ENCODE results near the gene PLP2. TPM values are rescaled to one million over a fixed set of nuclear protein-coding genes. Genes with fewer than 3 reads are reported as not detected.

Gene PLP2
- total and polyA plus RNA-seq, 2 of the 13 experiments (the other 11 are each of a cell fraction or from before 2014, with no cell fraction given): 0.40 to 3.6 TPM

DNA sequence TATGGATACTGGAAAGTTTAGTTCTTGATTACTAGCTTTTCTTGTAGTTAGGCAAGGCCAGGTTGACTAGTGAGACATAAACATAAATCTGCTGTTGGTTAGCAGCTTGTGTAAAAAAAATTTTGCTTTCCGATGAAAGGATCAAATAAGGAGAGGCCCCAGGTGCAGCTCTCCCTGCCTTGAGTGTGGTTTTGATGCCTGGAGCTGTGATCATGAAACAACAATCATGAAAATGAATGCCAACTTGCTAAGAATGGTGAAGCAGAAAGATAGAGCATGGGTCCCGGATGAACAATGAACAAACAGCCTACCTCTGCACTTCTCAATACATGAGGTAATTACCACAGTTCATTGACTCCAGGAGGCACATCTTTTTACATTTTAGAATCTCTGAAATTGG lies 42.7 kb downstream of the PLP2 start:
- Histone ChIP-seq H3K4me3 (replicated peaks in 1 of 3; ENCODE audit: insufficient read depth in 1 of 3, low read depth in 2 of 3, low read length in 3 of 3) (no peak overlapping the region), H3K27ac (ENCODE audit: extremely low read length, insufficient read depth, low read length) (no peak overlapping the region), H3K4me2 (ENCODE audit: low read depth, low read length) (no peak overlapping the region), H3K4me1 (ENCODE audit: insufficient read depth, low read length) (no peaks in the 10 kb centered on the region), H4K20me1 (ENCODE audit: insufficient read depth, low read length) (no peaks in the 10 kb centered on the region), H3K9ac (ENCODE audit: insufficient read depth, low read depth, low read length) (no peak overlapping the region), H2AFZ (ENCODE audit: low read length) (no peak overlapping the region), H3K79me2 (ENCODE audit: insufficient read depth, low read length) (no peaks in the 10 kb centered on the region), H3K9me3 (ENCODE audit: low read length) (no peaks in the 10 kb centered on the region), H3K36me3 (replicated peaks in 1 of 2; ENCODE audit: control insufficient read depth in 1 of 2, insufficient read depth in 2 of 2, low read length in 2 of 2) (no peaks in the 10 kb centered on the region), H3K27me3 (ENCODE audit: control insufficient read depth in 1 of 2, insufficient read depth in 2 of 2, low read length in 2 of 2) (no peaks in the 10 kb centered on the region)
- ChIA-PET POLR2A (no interaction called here), CTCF (ENCODE audit: low intra/inter-chr PET ratio, low total read pairs) (no interaction called here)
- DNase-seq (ENCODE audit: low spot score) (no peak), FAIRE-seq (no peak), ATAC-seq (no peak)
- no TSS peak for BruUV-seq (replicated peaks)
- 0% methylated on average over 2 of the region's 2 CpGs for WGBS (ENCODE audit: low lambda C conversion rate)
- in situ Hi-C loops (cut with HindIII; ENCODE audit: extremely low pct_ligation_motif_present, low pct_unique_long_range_greater_than_20kb): no loop called here
- intact Hi-C loops (cut with micrococcal nuclease; ENCODE audit: unreplicated experiment): no loop called here
- no peak for TF ChIP-seq SP5 (CRISPR knock-in tag; IDR thresholded peaks at IDR 0.05; ENCODE audit: borderline replicate concordance, low read depth)
- TF ChIP-seq, protein P1, sequence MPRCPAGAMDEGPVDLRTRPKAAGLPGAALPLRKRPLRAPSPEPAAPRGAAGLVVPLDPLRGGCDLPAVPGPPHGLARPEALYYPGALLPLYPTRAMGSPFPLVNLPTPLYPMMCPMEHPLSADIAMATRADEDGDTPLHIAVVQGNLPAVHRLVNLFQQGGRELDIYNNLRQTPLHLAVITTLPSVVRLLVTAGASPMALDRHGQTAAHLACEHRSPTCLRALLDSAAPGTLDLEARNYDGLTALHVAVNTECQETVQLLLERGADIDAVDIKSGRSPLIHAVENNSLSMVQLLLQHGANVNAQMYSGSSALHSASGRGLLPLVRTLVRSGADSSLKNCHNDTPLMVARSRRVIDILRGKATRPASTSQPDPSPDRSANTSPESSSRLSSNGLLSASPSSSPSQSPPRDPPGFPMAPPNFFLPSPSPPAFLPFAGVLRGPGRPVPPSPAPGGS (CRISPR knock-in tag; IDR thresholded peaks at IDR 0.05): no peak
- TF ChIP-seq MXI1 (IDR thresholded peaks at IDR 0.05; ENCODE audit: borderline replicate concordance, low read depth, low read length): no peak
- TF ChIP-seq NFYB (CRISPR knock-in tag; IDR thresholded peaks at IDR 0.05): no peak
- no peak for TF ChIP-seq ZNF772 (CRISPR knock-in tag; IDR thresholded peaks at IDR 0.05)
- TF ChIP-seq, protein P2, sequence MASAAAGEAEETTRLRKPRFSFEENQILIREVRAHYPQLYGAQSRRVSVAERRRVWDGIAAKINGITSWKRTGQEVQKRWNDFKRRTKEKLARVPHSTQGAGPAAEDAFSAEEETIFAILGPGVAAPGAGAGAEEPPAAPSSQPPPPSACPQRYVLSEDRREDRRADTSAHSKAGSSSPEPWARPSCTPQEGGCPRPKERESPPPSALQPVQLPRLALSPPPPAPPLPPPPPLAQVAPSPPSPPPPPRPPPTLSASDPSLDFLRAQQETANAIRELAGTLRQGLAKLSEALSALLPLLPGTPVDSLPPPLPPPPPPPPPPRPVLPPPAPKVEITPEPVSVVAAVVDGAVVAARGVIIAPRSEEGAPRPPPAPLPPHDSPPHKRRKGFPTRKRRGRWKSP (CRISPR knock-in tag; IDR thresholded peaks at IDR 0.05): no peak
- no peak for TF ChIP-seq ZNF678 (CRISPR knock-in tag; IDR thresholded peaks at IDR 0.05)
- TF ChIP-seq, protein P3, sequence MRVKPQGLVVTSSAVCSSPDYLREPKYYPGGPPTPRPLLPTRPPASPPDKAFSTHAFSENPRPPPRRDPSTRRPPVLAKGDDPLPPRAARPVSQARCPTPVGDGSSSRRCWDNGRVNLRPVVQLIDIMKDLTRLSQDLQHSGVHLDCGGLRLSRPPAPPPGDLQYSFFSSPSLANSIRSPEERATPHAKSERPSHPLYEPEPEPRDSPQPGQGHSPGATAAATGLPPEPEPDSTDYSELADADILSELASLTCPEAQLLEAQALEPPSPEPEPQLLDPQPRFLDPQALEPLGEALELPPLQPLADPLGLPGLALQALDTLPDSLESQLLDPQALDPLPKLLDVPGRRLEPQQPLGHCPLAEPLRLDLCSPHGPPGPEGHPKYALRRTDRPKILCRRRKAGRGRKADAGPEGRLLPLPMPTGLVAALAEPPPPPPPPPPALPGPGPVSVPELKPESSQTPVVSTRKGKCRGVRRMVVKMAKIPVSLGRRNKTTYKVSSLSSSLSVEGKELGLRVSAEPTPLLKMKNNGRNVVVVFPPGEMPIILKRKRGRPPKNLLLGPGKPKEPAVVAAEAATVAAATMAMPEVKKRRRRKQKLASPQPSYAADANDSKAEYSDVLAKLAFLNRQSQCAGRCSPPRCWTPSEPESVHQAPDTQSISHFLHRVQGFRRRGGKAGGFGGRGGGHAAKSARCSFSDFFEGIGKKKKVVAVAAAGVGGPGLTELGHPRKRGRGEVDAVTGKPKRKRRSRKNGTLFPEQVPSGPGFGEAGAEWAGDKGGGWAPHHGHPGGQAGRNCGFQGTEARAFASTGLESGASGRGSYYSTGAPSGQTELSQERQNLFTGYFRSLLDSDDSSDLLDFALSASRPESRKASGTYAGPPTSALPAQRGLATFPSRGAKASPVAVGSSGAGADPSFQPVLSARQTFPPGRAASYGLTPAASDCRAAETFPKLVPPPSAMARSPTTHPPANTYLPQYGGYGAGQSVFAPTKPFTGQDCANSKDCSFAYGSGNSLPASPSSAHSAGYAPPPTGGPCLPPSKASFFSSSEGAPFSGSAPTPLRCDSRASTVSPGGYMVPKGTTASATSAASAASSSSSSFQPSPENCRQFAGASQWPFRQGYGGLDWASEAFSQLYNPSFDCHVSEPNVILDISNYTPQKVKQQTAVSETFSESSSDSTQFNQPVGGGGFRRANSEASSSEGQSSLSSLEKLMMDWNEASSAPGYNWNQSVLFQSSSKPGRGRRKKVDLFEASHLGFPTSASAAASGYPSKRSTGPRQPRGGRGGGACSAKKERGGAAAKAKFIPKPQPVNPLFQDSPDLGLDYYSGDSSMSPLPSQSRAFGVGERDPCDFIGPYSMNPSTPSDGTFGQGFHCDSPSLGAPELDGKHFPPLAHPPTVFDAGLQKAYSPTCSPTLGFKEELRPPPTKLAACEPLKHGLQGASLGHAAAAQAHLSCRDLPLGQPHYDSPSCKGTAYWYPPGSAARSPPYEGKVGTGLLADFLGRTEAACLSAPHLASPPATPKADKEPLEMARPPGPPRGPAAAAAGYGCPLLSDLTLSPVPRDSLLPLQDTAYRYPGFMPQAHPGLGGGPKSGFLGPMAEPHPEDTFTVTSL (CRISPR knock-in tag; IDR thresholded peaks at IDR 0.05; ENCODE audit: borderline replicate concordance): no peak
- TF ChIP-seq NR1H2 (CRISPR knock-in tag; IDR thresholded peaks at IDR 0.05; ENCODE audit: borderline replicate concordance, low read depth): no peak
- no peak for TF ChIP-seq ISX (CRISPR knock-in tag; conservative IDR thresholded peaks at IDR 0.05)
- no peak for TF ChIP-seq EHMT2 (IDR thresholded peaks at IDR 0.05; ENCODE audit: borderline replicate concordance, low read depth, low read length)
- TF ChIP-seq, protein P4, sequence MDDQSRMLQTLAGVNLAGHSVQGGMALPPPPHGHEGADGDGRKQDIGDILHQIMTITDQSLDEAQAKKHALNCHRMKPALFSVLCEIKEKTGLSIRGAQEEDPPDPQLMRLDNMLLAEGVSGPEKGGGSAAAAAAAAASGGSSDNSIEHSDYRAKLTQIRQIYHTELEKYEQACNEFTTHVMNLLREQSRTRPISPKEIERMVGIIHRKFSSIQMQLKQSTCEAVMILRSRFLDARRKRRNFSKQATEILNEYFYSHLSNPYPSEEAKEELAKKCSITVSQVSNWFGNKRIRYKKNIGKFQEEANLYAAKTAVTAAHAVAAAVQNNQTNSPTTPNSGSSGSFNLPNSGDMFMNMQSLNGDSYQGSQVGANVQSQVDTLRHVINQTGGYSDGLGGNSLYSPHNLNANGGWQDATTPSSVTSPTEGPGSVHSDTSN (CRISPR knock-in tag; IDR thresholded peaks at IDR 0.05; ENCODE audit: borderline replicate concordance): no peak
- TF ChIP-seq, protein P5, sequence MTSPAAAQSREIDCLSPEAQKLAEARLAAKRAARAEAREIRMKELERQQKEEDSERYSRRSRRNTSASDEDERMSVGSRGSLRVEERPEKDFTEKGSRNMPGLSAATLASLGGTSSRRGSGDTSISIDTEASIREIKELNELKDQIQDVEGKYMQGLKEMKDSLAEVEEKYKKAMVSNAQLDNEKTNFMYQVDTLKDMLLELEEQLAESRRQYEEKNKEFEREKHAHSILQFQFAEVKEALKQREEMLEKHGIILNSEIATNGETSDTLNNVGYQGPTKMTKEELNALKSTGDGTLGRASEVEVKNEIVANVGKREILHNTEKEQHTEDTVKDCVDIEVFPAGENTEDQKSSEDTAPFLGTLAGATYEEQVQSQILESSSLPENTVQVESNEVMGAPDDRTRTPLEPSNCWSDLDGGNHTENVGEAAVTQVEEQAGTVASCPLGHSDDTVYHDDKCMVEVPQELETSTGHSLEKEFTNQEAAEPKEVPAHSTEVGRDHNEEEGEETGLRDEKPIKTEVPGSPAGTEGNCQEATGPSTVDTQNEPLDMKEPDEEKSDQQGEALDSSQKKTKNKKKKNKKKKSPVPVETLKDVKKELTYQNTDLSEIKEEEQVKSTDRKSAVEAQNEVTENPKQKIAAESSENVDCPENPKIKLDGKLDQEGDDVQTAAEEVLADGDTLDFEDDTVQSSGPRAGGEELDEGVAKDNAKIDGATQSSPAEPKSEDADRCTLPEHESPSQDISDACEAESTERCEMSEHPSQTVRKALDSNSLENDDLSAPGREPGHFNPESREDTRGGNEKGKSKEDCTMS (CRISPR knock-in tag; conservative IDR thresholded peaks at IDR 0.05): no peak
